Astrocyte of the spinal cord (primary cell): Measurements from ENCODE around the gene SAMD4A.
A peak's percentile ranks its signal among the peaks of the same experiment; 100 is the strongest.

Source experiments
- DNase-seq: peaks from one replicate; pipeline ENCODE4 v3.0.0; 2011; ENCODE audit warnings: low read depth, low spot score
- H3K4me3 ChIP-seq: 2 replicates; pipeline ENCODE4 v1.5.1; 2011; ENCODE audit warnings: low read depth, mild to moderate bottlenecking, low read length, moderate library complexity
- CTCF ChIP-seq: IDR thresholded peaks from 2 replicates; pipeline ENCODE4 v1.5.1; 2012; ENCODE audit warnings: low read depth, mild to moderate bottlenecking, low read length, inconsistent platforms
- in situ Hi-C: cut with HindIII; loops from 2 replicates; pipeline ENCODE4 v1.10.0; 2017; ENCODE audit warnings: low sequenced_read_pairs

SAMD4A gene

GRCh38 chr14:54664961-54665360 is 98.0 kb downstream of the SAMD4A start:
- no peak for DNase-seq
- TF ChIP-seq CTCF: no peak
- H3K4me3 ChIP-seq: no peak overlapping the region
- in situ Hi-C loops: no loop called here

- DNase-seq: no peak
- in situ Hi-C loops: no loop called here
- no peak for TF ChIP-seq CTCF
- H3K4me3 ChIP-seq: no peak overlapping the region
These were observed 99.0 kb downstream of the SAMD4A start for GRCh38 chr14:54665946-54666345.

GRCh38 chr14:54667026-54667744 is 100.3 kb downstream of the SAMD4A start:
- no peak overlapping the region for H3K4me3 ChIP-seq
- in situ Hi-C loops: no loop called here
- no peak for TF ChIP-seq CTCF
- no peak for DNase-seq

- no peak for TF ChIP-seq CTCF
- no peak overlapping the region for H3K4me3 ChIP-seq
- DNase-seq: no peak
- in situ Hi-C loops: no loop called here
These were observed 100.8 kb downstream of the SAMD4A start for GRCh38 chr14:54667764-54668163.

- DNase-seq: peak; percentile 97
- no peak overlapping the region for H3K4me3 ChIP-seq
- in situ Hi-C loops: no loop called here
- TF ChIP-seq CTCF: no peak
These were observed 103.0 kb downstream of the SAMD4A start for GRCh38 chr14:54669721-54670561.

GRCh38 chr14:54671537-54671936 is 104.6 kb downstream of the SAMD4A start:
- H3K4me3 ChIP-seq: no peak overlapping the region
- in situ Hi-C loops: no loop called here
- no peak for DNase-seq
- no peak for TF ChIP-seq CTCF
